Activated T-helper 2 cell treated with anti-CD3 and anti-CD28 coated beads, Interferon-gamma antibody, Interleukin-2, Interleukin-4, amounts not matched to agents 10 μg/mL and 5 μg/mL and 100 μg/mL, durations not matched to agents 14 hours and 24 hours and 36 hours (primary cell): ENCODE data around the gene SHE. TPM values are rescaled to one million over a fixed set of nuclear protein-coding genes. Genes with fewer than 3 reads are reported as not detected.
A peak's percentile ranks its signal among the peaks of the same experiment; 100 is the strongest.

Experiments
- DNase-seq: peaks from one replicate; pipeline ENCODE4 v3.0.0; 2021; ENCODE audit warnings: low spot score
- H3K27ac Mint-ChIP-seq: one replicate; pipeline ENCODE4 v1.8.0; 2021; ENCODE audit warnings: mixed read lengths
- H3K27me3 Mint-ChIP-seq: one replicate; pipeline ENCODE4 v1.8.0; 2021; ENCODE audit warnings: low read depth, mixed read lengths
- H3K36me3 Mint-ChIP-seq: one replicate; pipeline ENCODE4 v1.8.0; 2021; ENCODE audit warnings: low read depth, mixed read lengths
- H3K4me1 Mint-ChIP-seq: one replicate; pipeline ENCODE4 v1.8.0; 2021; ENCODE audit warnings: low read depth, mixed read lengths
- H3K4me3 Mint-ChIP-seq: one replicate; pipeline ENCODE4 v1.8.0; 2021; ENCODE audit warnings: low read depth, mild to moderate bottlenecking, moderate library complexity, mixed read lengths
- H3K9me3 Mint-ChIP-seq: one replicate; pipeline ENCODE4 v1.8.0; 2021; ENCODE audit warnings: mixed read lengths
- intact Hi-C: fragments of 100-400 bp; cut with micrococcal nuclease; formaldehyde crosslinking; loops from one replicate; pipeline ENCODE4 v1.15.1; 2023
- total RNA-seq: library from RNA; stranded (reverse); gene quantifications from 2 replicates; pipeline ENCODE4 v1.2.3, GENCODE V29; 2022

The SHE gene
- total RNA-seq, 1 donor from 2014 or later = 0.05 TPM

- DNase-seq = no peak
- Mint-ChIP-seq H3K9me3 (no peaks in the 10 kb centered on the region), H3K4me3 (no peak overlapping the region), H3K27ac (no peak overlapping the region), H3K36me3 (no peaks in the 10 kb centered on the region), H3K27me3 (no peaks in the 10 kb centered on the region), H3K4me1 (peaks cover 44% of the 10 kb centered on the region)
- intact Hi-C loops = no loop called here
These were observed 34.6 kb downstream of the SHE start for GRCh38 chr1:154467434-154468102.

DNA sequence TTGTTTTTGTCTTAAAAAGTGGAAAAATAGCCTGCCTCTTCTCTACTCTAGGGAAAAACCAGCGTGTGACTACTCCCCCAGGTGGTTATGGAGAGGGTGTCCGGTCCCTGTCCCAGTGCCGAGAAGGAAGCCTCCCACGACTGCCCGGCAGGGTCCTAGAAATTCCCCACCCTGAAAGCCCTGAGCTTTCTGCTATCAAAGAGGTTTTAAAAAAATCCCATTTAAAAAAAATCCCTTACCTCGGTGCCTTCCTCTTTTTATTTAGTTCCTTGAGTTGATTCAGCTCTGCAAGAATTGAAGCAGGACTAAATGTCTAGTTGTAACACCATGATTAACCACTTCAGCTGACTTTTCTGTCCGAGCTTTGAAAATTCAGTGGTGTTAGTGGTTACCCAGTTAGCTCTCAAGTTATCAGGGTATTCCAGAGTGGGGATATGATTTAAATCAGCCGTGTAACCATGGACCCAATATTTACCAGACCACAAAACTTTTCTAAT lies 35.2 kb downstream of the SHE start:
- Mint-ChIP-seq H3K4me1 (peaks cover 46% of the 10 kb centered on the region), H3K27me3 (no peaks in the 10 kb centered on the region), H3K27ac (no peak overlapping the region), H3K4me3 (no peak overlapping the region), H3K9me3 (no peaks in the 10 kb centered on the region), H3K36me3 (no peaks in the 10 kb centered on the region)
- DNase-seq = no peak
- intact Hi-C loops = no loop called here

GRCh38 chr1:154466206-154466605 lies 36.0 kb downstream of the SHE start:
- no peaks in the 10 kb centered on the region for H3K36me3 Mint-ChIP-seq
- H3K27ac Mint-ChIP-seq = no peak overlapping the region
- no peaks in the 10 kb centered on the region for H3K27me3 Mint-ChIP-seq
- intact Hi-C loops = no loop called here
- no peak for DNase-seq
- H3K4me3 Mint-ChIP-seq = no peak overlapping the region
- no peaks in the 10 kb centered on the region for H3K9me3 Mint-ChIP-seq
- peaks cover 49% of the 10 kb centered on the region for H3K4me1 Mint-ChIP-seq

- no peak for DNase-seq
- intact Hi-C loops = no loop called here
- Mint-ChIP-seq H3K4me3 (no peak overlapping the region), H3K36me3 (no peaks in the 10 kb centered on the region), H3K27me3 (no peaks in the 10 kb centered on the region), H3K4me1 (peaks cover 53% of the 10 kb centered on the region), H3K27ac (no peak overlapping the region), H3K9me3 (no peaks in the 10 kb centered on the region)
These were observed 36.5 kb downstream of the SHE start for GRCh38 chr1:154465621-154466195.

DNA sequence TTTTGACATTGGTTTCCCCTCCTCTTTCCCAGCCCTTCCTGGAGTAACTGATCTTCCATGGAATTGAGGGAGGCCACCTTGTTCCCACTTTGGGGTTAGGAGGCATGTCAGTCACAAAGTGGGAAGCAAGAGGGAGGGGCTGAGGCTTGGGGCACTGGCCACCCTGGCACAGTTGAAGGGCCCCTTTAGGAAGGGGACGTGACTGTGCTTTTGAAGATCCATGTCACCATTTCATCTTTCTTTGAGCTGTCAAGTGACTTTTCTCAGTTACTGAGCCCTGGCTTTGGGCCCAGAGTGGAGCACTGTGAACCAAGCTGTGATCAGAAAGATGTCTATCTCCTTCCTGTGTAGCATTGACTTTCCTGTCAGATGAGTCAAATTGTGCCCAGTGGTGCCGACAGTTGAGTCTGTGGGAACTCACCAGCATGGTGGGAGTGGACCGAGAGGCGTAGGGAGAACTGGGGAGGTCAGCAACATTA lies 38.7 kb downstream of the SHE start:
- no peaks in the 10 kb centered on the region for H3K27me3 Mint-ChIP-seq
- H3K36me3 Mint-ChIP-seq = no peaks in the 10 kb centered on the region
- peak overlapping the region; percentile 11 for H3K4me3 Mint-ChIP-seq
- H3K27ac Mint-ChIP-seq = peak overlapping the region; percentile 67
- no peaks in the 10 kb centered on the region for H3K9me3 Mint-ChIP-seq
- H3K4me1 Mint-ChIP-seq = peaks cover 57% of the 10 kb centered on the region
- intact Hi-C loops = loop anchor here (1.0 to 5.0 kb wide), 4 partner anchors 24 to 126 kb away; no protein-coding TSS in a partner anchor
- DNase-seq = peak; percentile 66

DNA sequence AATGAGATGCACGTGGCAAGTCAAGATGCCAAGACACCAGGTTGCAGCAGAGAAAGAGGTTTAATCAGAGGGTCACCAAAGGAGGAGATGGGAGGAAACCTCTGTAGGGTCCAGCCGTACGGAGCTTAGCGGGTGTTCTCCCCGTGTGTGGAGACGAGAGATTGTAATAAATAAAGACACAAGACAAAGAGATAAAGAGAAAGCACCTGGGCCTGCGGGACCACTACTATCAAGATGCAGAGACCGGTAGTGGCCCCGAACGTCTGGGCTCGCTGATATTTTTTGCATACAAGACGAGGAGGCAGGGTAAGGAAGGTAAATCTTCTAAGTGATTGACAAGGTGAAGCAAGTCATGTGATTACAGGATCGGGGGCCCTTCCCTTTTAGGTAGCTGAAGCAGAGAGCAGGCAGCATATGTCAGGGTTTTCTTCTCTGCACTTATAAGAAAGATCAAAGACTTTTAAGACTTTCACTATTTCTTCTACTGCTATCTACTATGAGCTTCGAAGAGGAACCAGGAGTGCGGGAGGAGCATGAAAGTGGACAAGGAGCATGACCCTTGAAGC lies 41.4 kb downstream of the SHE start:
- Mint-ChIP-seq H3K27me3 (peaks cover 5% of the 10 kb centered on the region), H3K27ac (no peak overlapping the region), H3K4me3 (no peak overlapping the region), H3K36me3 (peaks cover 6% of the 10 kb centered on the region), H3K4me1 (peaks cover 34% of the 10 kb centered on the region), H3K9me3 (no peaks in the 10 kb centered on the region)
- DNase-seq = no peak
- intact Hi-C loops = loop anchor here (5.0 kb wide), 1 partner anchor 123 kb away; no protein-coding TSS in a partner anchor

DNA sequence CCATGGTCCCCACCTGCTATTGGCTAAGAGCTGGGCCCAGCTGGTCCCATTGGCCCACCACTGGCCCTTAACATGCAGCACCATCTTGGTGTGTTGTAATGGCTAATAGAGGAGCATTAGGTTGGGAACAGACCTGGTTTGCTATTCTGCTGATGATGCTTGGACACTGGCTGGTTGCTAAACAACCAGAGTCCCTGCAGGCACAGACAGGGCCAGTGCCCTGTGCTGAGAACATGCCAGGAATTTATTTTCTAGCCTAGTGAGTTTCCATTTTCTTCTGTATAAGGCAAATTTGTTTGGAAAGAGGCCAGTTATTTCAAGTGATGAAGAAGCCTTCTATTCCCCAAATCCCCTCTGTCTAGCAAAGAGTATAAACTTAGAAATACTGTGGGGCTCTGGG lies 43.1 kb downstream of the SHE start:
- Mint-ChIP-seq H3K4me1 (peaks cover 34% of the 10 kb centered on the region), H3K36me3 (peaks cover 15% of the 10 kb centered on the region), H3K27ac (no peak overlapping the region), H3K9me3 (no peaks in the 10 kb centered on the region), H3K4me3 (no peak overlapping the region), H3K27me3 (peaks cover 6% of the 10 kb centered on the region)
- intact Hi-C loops = no loop called here
- DNase-seq = no peak

GRCh38 chr1:154456631-154457030 lies 45.6 kb downstream of the SHE start:
- intact Hi-C loops = no loop called here
- H3K27me3 Mint-ChIP-seq = peaks cover 26% of the 10 kb centered on the region
- H3K4me1 Mint-ChIP-seq = peaks cover 29% of the 10 kb centered on the region
- H3K9me3 Mint-ChIP-seq = no peaks in the 10 kb centered on the region
- no peak overlapping the region for H3K27ac Mint-ChIP-seq
- H3K36me3 Mint-ChIP-seq = peaks cover 27% of the 10 kb centered on the region
- no peak overlapping the region for H3K4me3 Mint-ChIP-seq
- DNase-seq = no peak

DNA sequence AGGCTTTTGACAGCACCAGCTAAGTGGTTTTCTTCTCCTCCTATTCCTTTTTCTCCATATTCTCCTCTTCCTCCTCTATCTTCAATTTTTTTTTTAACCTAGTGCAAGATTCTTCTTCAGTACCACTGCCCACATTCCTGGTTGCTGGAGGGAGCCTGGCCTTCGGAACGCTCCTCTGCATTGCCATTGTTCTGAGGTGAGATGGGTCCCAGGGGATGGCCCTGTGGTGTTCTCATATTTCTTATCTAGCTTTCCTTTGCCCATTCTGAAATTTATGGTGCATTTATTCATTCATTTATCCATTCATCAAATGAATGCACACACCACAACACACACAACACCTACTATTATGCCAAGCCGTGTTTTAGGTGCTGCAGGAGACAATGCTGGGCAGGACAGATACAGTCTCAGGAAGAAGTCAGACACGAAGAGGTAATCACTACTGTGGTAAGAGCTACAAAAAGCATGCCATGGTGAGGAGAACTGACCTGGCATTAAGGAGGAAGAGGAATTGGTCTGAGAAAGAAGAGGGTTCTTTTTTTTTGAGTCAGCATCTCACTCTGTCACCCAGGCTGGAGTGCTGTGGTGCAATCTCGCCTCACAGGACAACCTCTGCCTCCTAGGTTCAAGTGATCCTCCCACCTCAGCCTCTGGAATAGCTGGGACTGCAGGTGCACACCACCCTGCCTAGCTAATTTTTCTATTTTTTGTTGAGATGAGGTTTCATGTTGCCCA lies 47.7 kb downstream of the SHE start:
- no peak overlapping the region for H3K27ac Mint-ChIP-seq
- peaks cover 27% of the 10 kb centered on the region for H3K36me3 Mint-ChIP-seq
- no peaks in the 10 kb centered on the region for H3K9me3 Mint-ChIP-seq

DNA sequence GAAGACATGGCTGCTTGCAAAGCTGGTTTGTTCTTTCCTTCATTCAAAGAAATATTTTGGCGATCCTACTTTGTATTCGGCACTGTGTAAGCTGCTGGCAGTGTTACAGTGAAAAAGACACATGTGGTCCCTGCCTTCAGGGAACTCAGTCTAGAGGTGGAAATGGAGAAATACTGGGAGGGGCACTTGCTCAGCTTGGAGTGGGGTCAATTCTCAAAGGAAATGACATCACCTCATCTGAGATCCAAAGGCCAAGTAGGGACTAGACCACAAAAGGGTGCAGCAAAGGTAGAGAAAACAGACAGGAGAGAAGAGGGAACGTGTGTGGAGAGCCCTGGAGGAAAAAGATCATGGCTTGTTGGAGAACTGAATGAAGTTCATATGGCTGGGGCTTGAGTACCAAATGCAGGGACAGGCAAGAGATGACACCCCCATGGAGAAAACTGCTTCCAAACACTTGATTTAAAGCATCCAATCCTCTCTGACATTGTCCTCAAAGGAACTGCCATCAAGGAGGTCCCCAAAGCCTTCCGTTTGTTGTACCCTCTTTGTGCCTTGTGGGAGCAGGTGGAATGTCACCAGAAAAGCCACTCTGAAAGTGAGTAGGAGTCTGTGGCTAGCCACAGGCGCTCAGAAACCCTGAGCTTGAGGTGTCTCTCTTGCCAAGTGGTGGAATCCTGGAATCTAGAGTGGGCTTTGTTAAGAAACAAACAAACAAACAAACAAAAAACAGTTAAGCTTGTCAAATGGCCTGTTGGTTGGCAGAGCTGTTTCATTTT lies 48.4 kb downstream of the SHE start:
- no peak for DNase-seq
- no peaks in the 10 kb centered on the region for H3K9me3 Mint-ChIP-seq
- no peak overlapping the region for H3K27ac Mint-ChIP-seq
- peaks cover 27% of the 10 kb centered on the region for H3K36me3 Mint-ChIP-seq
- intact Hi-C loops = no loop called here
- H3K4me1 Mint-ChIP-seq = peaks cover 22% of the 10 kb centered on the region
- H3K27me3 Mint-ChIP-seq = peaks cover 37% of the 10 kb centered on the region
- H3K4me3 Mint-ChIP-seq = no peak overlapping the region

More for the DNA sequence above, 47.7 kb downstream of the SHE start:
- H3K4me1 Mint-ChIP-seq = peaks cover 22% of the 10 kb centered on the region
- DNase-seq = no peak
- H3K4me3 Mint-ChIP-seq = no peak overlapping the region
- H3K27me3 Mint-ChIP-seq = peaks cover 36% of the 10 kb centered on the region
- intact Hi-C loops = no loop called here

DNA sequence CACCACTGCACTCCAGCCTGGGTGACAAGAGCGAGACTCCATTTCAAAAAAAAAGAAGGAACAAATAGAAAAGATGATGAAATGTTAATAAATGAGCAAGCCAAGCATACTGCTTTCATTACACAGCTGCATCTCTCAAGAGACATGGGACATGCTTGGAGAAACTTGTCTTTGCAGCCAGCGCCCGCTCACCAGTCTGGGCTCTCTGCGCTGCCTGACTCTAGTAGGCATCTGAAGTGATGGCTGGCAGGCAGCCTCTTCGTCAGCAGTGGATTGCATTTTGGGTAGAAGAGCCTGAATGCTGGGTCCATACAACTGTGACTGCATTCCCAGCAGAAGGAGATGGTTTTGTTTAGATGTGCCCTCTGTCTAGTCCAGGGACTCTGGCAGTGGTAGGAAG lies 49.1 kb downstream of the SHE start:
- peaks cover 22% of the 10 kb centered on the region for H3K4me1 Mint-ChIP-seq
- H3K9me3 Mint-ChIP-seq = no peaks in the 10 kb centered on the region
- no peak overlapping the region for H3K4me3 Mint-ChIP-seq
- DNase-seq = no peak
- no peak overlapping the region for H3K27ac Mint-ChIP-seq
- peaks cover 39% of the 10 kb centered on the region for H3K27me3 Mint-ChIP-seq
- H3K36me3 Mint-ChIP-seq = peaks cover 27% of the 10 kb centered on the region
- intact Hi-C loops = no loop called here

- H3K4me1 Mint-ChIP-seq = peaks cover 19% of the 10 kb centered on the region
- intact Hi-C loops = no loop called here
- peaks cover 7% of the 10 kb centered on the region for H3K36me3 Mint-ChIP-seq
- no peaks in the 10 kb centered on the region for H3K9me3 Mint-ChIP-seq
- DNase-seq = no peak
- no peak overlapping the region for H3K4me3 Mint-ChIP-seq
- H3K27me3 Mint-ChIP-seq = peaks cover 36% of the 10 kb centered on the region
- H3K27ac Mint-ChIP-seq = no peak overlapping the region
These were observed 53.8 kb downstream of the SHE start for GRCh38 chr1:154448331-154448811.
